K562 (cell line): ENCODE results near the gene VWA8. TPM values are rescaled to one million over a fixed set of nuclear protein-coding genes. Genes with fewer than 3 reads are reported as not detected.

Experiments
- ATAC-seq: fragments of 200-7000 bp; cut with Tn5 transposase; 3 replicates; pipeline ENCODE4 v1.9.1; 2020; ENCODE audit warnings: moderate library complexity
- BruUV-seq: library from RNA; stranded (reverse); fragments of 400-500 nt; replicated peaks from 2 replicates; lab custom pipeline; 2021; lab: Mats Ljungman, UMichigan
- CTCF ChIA-PET: fragments of 300-600 bp; formaldehyde crosslinking; extraction: SDS; loops from one replicate; lab custom pipeline; 2021; ENCODE audit warnings: low intra/inter-chr PET ratio; lab: Yijun Ruan, JAX
- POLR2A ChIA-PET: fragments of 300-600, 350-650 bp; sonication (Branson Sonifier 250); formaldehyde crosslinking; extraction: SDS; loops from one replicate; lab custom pipeline; 2021; ENCODE audit warnings: antibody characterized with exemption, inconsistent platforms; lab: Yijun Ruan, JAX
- DNase-seq, 4 experiments: peaks; one replicate each; pipeline versions ENCODE4 v3.0.0 to v3.0.0-alpha.2; 2011 to 2018; ENCODE audit warnings: low spot score in 3 of 4, mixed read lengths in 3 of 4; ENCODE audit errors: extremely low read depth in 1 of 4
- FAIRE-seq: peaks from 2 replicates; lab custom pipeline; 2011; peaks lifted over from hg19 to GRCh38; lab: Jason Lieb, UNC
- H2AFZ ChIP-seq: 2 replicates; pipeline ENCODE4 v1.6.0; 2011; ENCODE audit warnings: low read depth, low read length, control low read depth, inconsistent platforms
- H3K27ac ChIP-seq: fragments of 200-600 bp; 3 replicates; pipeline ENCODE4 v1.8.0; 2011; ENCODE audit warnings: low read depth, mild to moderate bottlenecking, control low read depth, inconsistent platforms, low read length, moderate library complexity, mixed read lengths; ENCODE audit errors: extremely low read depth
- H3K27me3 ChIP-seq, 2 experiments: fragments of 300-600 bp in 1 of 2; 2 replicates in 1 of 2; 3 replicates in 1 of 2; pipeline versions ENCODE4 v1.6.0 to v1.8.0; 2011; ENCODE audit warnings: inconsistent platforms in 2 of 2, low read length in 2 of 2, mild to moderate bottlenecking in 1 of 2, mixed read lengths in 1 of 2, moderate library complexity in 1 of 2; ENCODE audit not compliant: control insufficient read depth in 2 of 2, insufficient read depth in 2 of 2
- H3K36me3 ChIP-seq: fragments of 300-600 bp; 3 replicates; pipeline ENCODE4 v1.8.0; 2011; ENCODE audit warnings: mild to moderate bottlenecking, low read length, inconsistent platforms; ENCODE audit not compliant: control insufficient read depth, insufficient read depth
- H3K4me1 ChIP-seq, 2 experiments: fragments of 200-600 bp in 1 of 2; replicated peaks in 1 of 2; 2 replicates in 1 of 2; 3 replicates in 1 of 2; pipeline versions ENCODE4 v1.5.1 to v1.8.0; 2011; ENCODE audit warnings: inconsistent platforms in 2 of 2, low read length in 2 of 2, mild to moderate bottlenecking in 1 of 2, mixed read lengths in 1 of 2, moderate library complexity in 1 of 2; ENCODE audit not compliant: control insufficient read depth in 2 of 2, insufficient read depth in 2 of 2
- H3K4me2 ChIP-seq: 2 replicates; pipeline ENCODE4 v1.6.1; 2011; ENCODE audit warnings: low read length, control low read depth, inconsistent platforms, mixed read lengths; ENCODE audit not compliant: insufficient read depth
- H3K4me3 ChIP-seq: fragments of 200-600 bp; sonication (generic), shearing (Covaris generic); 2 replicates; pipeline ENCODE4 v1.5.1; 2016; ENCODE audit warnings: control low read depth, inconsistent platforms
- H3K79me2 ChIP-seq: fragments of 200-600 bp; 3 replicates; pipeline ENCODE4 v1.8.0; 2011; ENCODE audit warnings: low read length, inconsistent platforms; ENCODE audit not compliant: control insufficient read depth, insufficient read depth
- H3K9ac ChIP-seq, 2 experiments: 2 replicates each; pipeline versions ENCODE4 v1.6.0 to v1.6.1; 2011; ENCODE audit warnings: low read depth in 2 of 2, low read length in 2 of 2, control low read depth in 1 of 2, inconsistent platforms in 1 of 2, mild to moderate bottlenecking in 1 of 2, mixed read lengths in 1 of 2; ENCODE audit not compliant: insufficient read depth in 1 of 2
- H3K9me1 ChIP-seq: one replicate; pipeline ENCODE4 v1.6.0; 2011; ENCODE audit warnings: inconsistent platforms, mild to moderate bottlenecking, low read length, moderate library complexity; ENCODE audit not compliant: control insufficient read depth, insufficient read depth
- H3K9me3 ChIP-seq: replicated peaks from 2 replicates; pipeline ENCODE4 v1.5.1; 2011; ENCODE audit warnings: low read depth, low read length, inconsistent platforms; ENCODE audit not compliant: control insufficient read depth, insufficient read depth
- H4K20me1 ChIP-seq: replicated peaks from 2 replicates; pipeline ENCODE4 v1.6.1; 2011; ENCODE audit warnings: low read length, inconsistent platforms, mixed read lengths; ENCODE audit not compliant: control insufficient read depth, insufficient read depth
- AFF1 ChIP-seq, 2 experiments: fragments of 450-650 bp; IDR thresholded peaks; 2 replicates each; pipeline ENCODE4 v1.6.1; 2018; ENCODE audit warnings: mild to moderate bottlenecking in 2 of 2, low read depth in 1 of 2; ENCODE audit not compliant: partially characterized antibody in 2 of 2
- MLX ChIP-seq, 2 experiments: fragments of 450-650 bp in 1 of 2; sonication (generic) in 1 of 2; formaldehyde crosslinking; conservative IDR thresholded peaks; 2 replicates each; pipeline versions ENCODE4 v1.4.0 to v1.8.1; 2020 to 2022; ENCODE audit warnings: mild to moderate bottlenecking in 1 of 2, missing genetic modification reagents in 1 of 2
- MTA1 ChIP-seq: fragments of 450-650 bp; IDR thresholded peaks from 2 replicates; pipeline ENCODE4 v1.6.1; 2017; ENCODE audit warnings: borderline replicate concordance
- NBN ChIP-seq: fragments of 450-650 bp; IDR thresholded peaks from 2 replicates; pipeline ENCODE4 v1.6.1; 2016; ENCODE audit warnings: low read depth, mild to moderate bottlenecking
- POU5F1 ChIP-seq: fragments of 150-350 bp; IDR thresholded peaks from 2 replicates; pipeline ENCODE4 v1.6.1; 2014; ENCODE audit warnings: borderline replicate concordance, low read length, low read depth, mild to moderate bottlenecking; ENCODE audit not compliant: partially characterized antibody
- PRMT5 ChIP-seq: sonication (generic); formaldehyde crosslinking; IDR thresholded peaks from 2 replicates; pipeline ENCODE4 v1.5.0; 2020; ENCODE audit warnings: missing genetic modification reagents
- SETDB1 ChIP-seq: IDR thresholded peaks from one replicate; pipeline ENCODE4 v1.6.1; 2012; ENCODE audit warnings: low read length, control low read depth, inconsistent platforms
- SFPQ ChIP-seq: fragments of 200-400 bp; formaldehyde crosslinking; IDR thresholded peaks from 2 replicates; pipeline ENCODE4 v1.6.1; 2017; ENCODE audit warnings: mild to moderate bottlenecking, low read depth, low read length, moderate library complexity
- SMAD3 ChIP-seq: fragments of 450-650 bp; formaldehyde crosslinking; conservative IDR thresholded peaks from 2 replicates; pipeline ENCODE4 v1.4.0; 2020; ENCODE audit warnings: mild to moderate bottlenecking
- TEAD1 ChIP-seq, 2 experiments: fragments of 450-650 bp in 1 of 2; sonication (generic) in 1 of 2; formaldehyde crosslinking; IDR thresholded peaks; 2 replicates each; pipeline versions ENCODE4 v1.4.0 to v1.8.0; 2020 to 2022; ENCODE audit warnings: mild to moderate bottlenecking in 2 of 2, missing genetic modification reagents in 1 of 2
- THRA ChIP-seq: fragments of 450-650 bp; IDR thresholded peaks from 2 replicates; pipeline ENCODE4 v1.6.1; 2017; ENCODE audit warnings: mild to moderate bottlenecking, moderate library complexity
- ZNF140 ChIP-seq: fragments of 250-450 bp; sonication (Bioruptor Pico); IDR thresholded peaks from 2 replicates; pipeline ENCODE4 v1.8.0; 2021; ENCODE audit warnings: moderate library complexity, mild to moderate bottlenecking, inconsistent platforms
- ZNF583 ChIP-seq: fragments of 250-450 bp; sonication (Bioruptor Pico); IDR thresholded peaks from 2 replicates; pipeline ENCODE4 v1.4.0; 2020
- in situ Hi-C: fragments of 300-500 bp; cut with MboI; formaldehyde crosslinking; loops from 4 replicates; pipeline ENCODE4 v1.15.0; 2018; ENCODE audit warnings: inconsistent platforms, mixed read lengths
- intact Hi-C: fragments of 100-400 bp; cut with micrococcal nuclease; formaldehyde crosslinking; loops from 2 replicates; pipeline ENCODE4 v1.14.2; 2022
- polyA plus RNA-seq, 8 experiments: library from polyadenylated mRNA; depleted of rRNA in 4 of 8; stranded (reverse) in 5 of 8; unstranded in 3 of 8; fragments of >200 nt; fragmentation: Nextera tagmentation in 2 of 8; fragmentation: Illumina TruSeq in 1 of 8; extraction: Ambion mirVana in 2 of 8; extraction: Trizol in 1 of 8; gene quantifications; 2 replicates each; pipeline versions ENCODE4 v1.2.1 to v1.2.3, GENCODE V29; 2011 to 2014; ENCODE audit warnings: inconsistent platforms in 1 of 8, missing spikeins in 1 of 8
- total RNA-seq, 7 experiments: library from RNA; depleted of rRNA in 6 of 7; stranded (reverse); fragments of >200 nt in 6 of 7; fragmentation: Illumina TruSeq in 2 of 7; extraction: Trizol in 2 of 7; gene quantifications; 2 replicates each; pipeline versions ENCODE4 v1.2.1 to v1.2.3, GENCODE V29; 2011 to 2021; ENCODE audit warnings: low replicate concordance in 1 of 7

Gene VWA8
- total and polyA plus RNA-seq, 9 of the 15 experiments (the other 6 are each of a cell fraction or from before 2014, with no cell fraction given): 2.1 to 18.5 (median 13.3) TPM

GRCh38 chr13:41597348-41598041 lies 363.4 kb downstream of the VWA8 start (continued):
- no peak for TF ChIP-seq MLX (CRISPR knock-in tag; conservative IDR thresholded peaks at IDR 0.05)
- TF ChIP-seq SMAD3 (CRISPR knock-in tag): no peak
- no peak for TF ChIP-seq ZNF140 (CRISPR knock-in tag)
- no peak for TF ChIP-seq ZNF583
- TF ChIP-seq THRA: no peak
- no peak for TF ChIP-seq MTA1
- TF ChIP-seq, all 486 proteins: peak for 0

GRCh38 chr13:41596190-41596589 lies 364.7 kb downstream of the VWA8 start:
- H2AFZ ChIP-seq: no peak overlapping the region
- ATAC-seq (no peak), DNase-seq (no peak), FAIRE-seq (no peak)
- no peaks in the 10 kb centered on the region for H3K79me2 ChIP-seq
- H3K4me2 ChIP-seq: no peak overlapping the region
- in situ Hi-C loops: no loop called here
- no TSS peak for BruUV-seq
- H3K9me1 ChIP-seq: no peaks in the 10 kb centered on the region
- 0 out of 3 replicates have a peak, but pooled peaks cover 2% of the 10 kb centered on the region for H3K36me3 ChIP-seq
- H3K9me3 ChIP-seq: no peaks in the 10 kb centered on the region
- ChIA-PET CTCF (no interaction called here), POLR2A (no interaction called here)
- no peaks in the 10 kb centered on the region for H3K4me1 ChIP-seq
- H3K9ac ChIP-seq: no peak overlapping the region
- intact Hi-C loops: no loop called here
- H3K27me3 ChIP-seq: no peaks in the 10 kb centered on the region
- no peaks in the 10 kb centered on the region for H4K20me1 ChIP-seq
- H3K27ac ChIP-seq: no peak overlapping the region
- H3K4me3 ChIP-seq: no peak overlapping the region
- no peak for TF ChIP-seq SETDB1
- no peak for TF ChIP-seq NBN
- no peak for TF ChIP-seq POU5F1
- TF ChIP-seq TEAD1 (CRISPR knock-in tag; IDR thresholded peaks at IDR 0.05): no peak
- TF ChIP-seq SFPQ: no peak
- TF ChIP-seq AFF1 (IDR thresholded peaks at IDR 0.05; ENCODE audit: low read depth in 1 of 2, partially characterized antibody in 2 of 2): no peak
- TF ChIP-seq PRMT5 (CRISPR knock-in tag): no peak
